Natural killer cell treated with Interleukin-12 subunit alpha and Interleukin-12 subunit beta and Interleukin-15 and Interleukin-18, amount 100 ng/mL, for 72 hours (primary cell): ENCODE data around the gene MMP2. TPM values are rescaled to one million over a fixed set of nuclear protein-coding genes. Genes with fewer than 3 reads are reported as not detected.

Source experiments
- ATAC-seq, 2 donors: fragments of 150-1000 bp; cut with Tn5 transposase in 1 of 2; sonication (Bioruptor Pico), chemical (Tn5 transposase) in 1 of 2; 2 replicates each; pipeline ENCODE4 v1.10.0; 2021
- DNase-seq: peaks from one replicate; pipeline ENCODE4 v3.0.0; 2022; ENCODE audit warnings: low spot score
- H3K27ac Mint-ChIP-seq, 2 donors: 1 replicate in 1 of 2; 2 replicates in 1 of 2; pipeline ENCODE4 v1.8.0; 2022; ENCODE audit warnings: mixed read lengths in 2 of 2, mild to moderate bottlenecking in 1 of 2, moderate library complexity in 1 of 2
- H3K27me3 Mint-ChIP-seq, 2 donors: 1 replicate in 1 of 2; 2 replicates in 1 of 2; pipeline ENCODE4 v1.8.0; 2022; ENCODE audit warnings: mixed read lengths in 2 of 2
- H3K36me3 Mint-ChIP-seq: one replicate; pipeline ENCODE4 v1.8.0; 2022; ENCODE audit warnings: mixed read lengths
- H3K4me1 Mint-ChIP-seq, 2 donors: 1 replicate in 1 of 2; 2 replicates in 1 of 2; pipeline ENCODE4 v1.8.0; 2022; ENCODE audit warnings: low read depth in 2 of 2, mixed read lengths in 2 of 2, mild to moderate bottlenecking in 1 of 2
- H3K4me3 Mint-ChIP-seq: one replicate; pipeline ENCODE4 v1.8.0; 2022; ENCODE audit warnings: mixed read lengths
- H3K9me3 Mint-ChIP-seq: 2 replicates; pipeline ENCODE4 v1.8.0; 2022; ENCODE audit warnings: mixed read lengths
- total RNA-seq, 2 donors: library from RNA; stranded (reverse); gene quantifications; one replicate each; pipeline ENCODE4 v1.2.3, GENCODE V29; 2022

Gene MMP2
- total RNA-seq, 2 donors from 2014 or later = not detected

DNA sequence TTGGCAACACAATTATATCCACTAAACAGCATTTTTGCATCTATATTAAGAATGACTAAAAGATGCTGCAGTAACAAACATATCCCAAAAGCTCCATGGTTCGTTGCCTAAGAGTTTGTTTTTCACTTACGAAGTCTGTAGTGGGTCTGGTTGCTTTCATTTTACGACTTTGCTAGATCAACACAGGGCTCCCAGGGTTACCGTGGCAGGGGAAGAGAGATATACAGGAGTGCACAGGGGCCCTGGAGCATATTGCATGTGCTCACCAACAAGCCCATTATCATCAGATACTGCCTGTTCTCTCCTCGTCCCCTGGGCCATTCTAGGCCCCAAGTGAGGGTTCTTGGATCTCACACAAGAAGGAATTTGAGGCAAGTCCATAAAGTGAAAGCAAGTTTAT lies 3.1 kb upstream of the MMP2 start:
- H3K9me3 Mint-ChIP-seq = no peaks in the 10 kb centered on the region
- H3K27ac Mint-ChIP-seq = no peak overlapping the region
- peaks cover 33 to 42% of the 10 kb centered on the region in 2 donors for H3K27me3 Mint-ChIP-seq
- H3K4me3 Mint-ChIP-seq = no peak overlapping the region
- DNase-seq = no peak
- H3K4me1 Mint-ChIP-seq = no peaks in the 10 kb centered on the region
- no peak for ATAC-seq
- no peaks in the 10 kb centered on the region for H3K36me3 Mint-ChIP-seq

DNA sequence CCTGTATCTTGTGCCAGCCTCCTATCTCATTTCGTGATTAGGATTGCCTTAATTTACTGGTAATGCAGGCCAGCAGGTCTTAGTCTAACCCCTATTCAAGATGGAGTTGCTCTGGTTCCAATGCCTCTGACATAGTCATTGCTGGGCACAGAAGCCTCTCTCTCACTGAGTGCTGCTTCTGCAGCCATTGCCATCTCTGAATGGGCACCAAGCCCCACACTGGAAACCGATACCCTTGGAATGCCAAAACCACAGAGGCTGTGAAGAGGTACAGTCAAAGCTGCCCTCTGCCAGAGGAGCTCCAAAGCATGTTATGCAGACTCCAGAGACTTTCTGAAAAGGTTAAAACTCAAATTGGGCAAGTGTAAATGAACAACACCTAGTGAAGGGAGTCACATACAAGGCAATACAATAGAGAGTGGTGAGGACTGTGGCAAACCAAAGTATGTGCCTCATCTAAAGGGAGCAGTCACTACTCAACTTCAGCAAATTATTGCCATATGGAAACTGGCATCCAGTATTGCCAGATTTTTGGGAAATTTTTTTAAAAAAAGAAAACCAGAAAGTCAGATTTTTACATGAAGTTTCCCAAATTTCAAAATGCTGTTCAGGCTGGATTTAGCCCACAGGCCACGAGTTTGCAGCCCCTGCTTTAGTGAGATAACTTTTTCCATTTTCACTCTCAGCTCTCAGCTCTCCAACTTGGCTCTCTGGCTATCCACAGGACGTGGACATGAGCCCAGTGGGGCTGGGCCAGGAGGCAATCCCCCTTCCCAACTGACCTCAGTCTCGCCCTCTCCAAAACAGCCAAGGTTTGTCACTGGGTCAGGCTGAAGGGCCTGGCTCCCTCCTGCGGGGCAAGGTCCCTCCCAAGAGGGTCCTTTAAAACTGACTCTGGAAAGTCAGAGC lies 2.1 kb upstream of the MMP2 start:
- DNase-seq (no peak), ATAC-seq (no peak)
- H3K4me3 Mint-ChIP-seq = no peak overlapping the region
- H3K9me3 Mint-ChIP-seq = no peaks in the 10 kb centered on the region
- no peak overlapping the region for H3K27ac Mint-ChIP-seq
- H3K27me3 Mint-ChIP-seq = peaks cover 33 to 38% of the 10 kb centered on the region in 2 donors
- no peaks in the 10 kb centered on the region for H3K4me1 Mint-ChIP-seq
- no peaks in the 10 kb centered on the region for H3K36me3 Mint-ChIP-seq

DNA sequence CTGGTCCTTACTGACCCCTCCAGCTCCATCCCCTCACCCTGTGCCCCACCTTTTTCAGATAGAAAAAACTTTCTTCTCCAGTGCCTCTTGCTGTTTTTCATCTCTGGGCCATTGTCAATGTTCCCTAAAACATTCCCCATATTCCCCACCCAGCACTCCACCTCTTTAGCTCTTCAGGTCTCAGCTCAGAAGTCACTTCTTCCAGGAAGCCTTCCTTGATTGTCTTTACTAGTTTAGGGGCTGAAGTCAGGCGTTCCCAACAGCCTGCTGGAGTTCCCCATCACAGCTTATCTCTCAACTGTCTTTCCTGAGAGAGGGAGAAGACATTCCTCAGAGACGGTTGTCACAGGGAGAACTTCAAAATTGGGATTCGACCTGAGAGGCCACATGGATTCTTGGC lies 1.3 kb upstream of the MMP2 start:
- H3K4me1 Mint-ChIP-seq = no peaks in the 10 kb centered on the region
- no peaks in the 10 kb centered on the region for H3K36me3 Mint-ChIP-seq
- ATAC-seq = no peak
- peaks cover 33 to 38% of the 10 kb centered on the region in 2 donors for H3K27me3 Mint-ChIP-seq
- no peak for DNase-seq
- no peak overlapping the region for H3K27ac Mint-ChIP-seq
- no peaks in the 10 kb centered on the region for H3K9me3 Mint-ChIP-seq
- no peak overlapping the region for H3K4me3 Mint-ChIP-seq

DNA sequence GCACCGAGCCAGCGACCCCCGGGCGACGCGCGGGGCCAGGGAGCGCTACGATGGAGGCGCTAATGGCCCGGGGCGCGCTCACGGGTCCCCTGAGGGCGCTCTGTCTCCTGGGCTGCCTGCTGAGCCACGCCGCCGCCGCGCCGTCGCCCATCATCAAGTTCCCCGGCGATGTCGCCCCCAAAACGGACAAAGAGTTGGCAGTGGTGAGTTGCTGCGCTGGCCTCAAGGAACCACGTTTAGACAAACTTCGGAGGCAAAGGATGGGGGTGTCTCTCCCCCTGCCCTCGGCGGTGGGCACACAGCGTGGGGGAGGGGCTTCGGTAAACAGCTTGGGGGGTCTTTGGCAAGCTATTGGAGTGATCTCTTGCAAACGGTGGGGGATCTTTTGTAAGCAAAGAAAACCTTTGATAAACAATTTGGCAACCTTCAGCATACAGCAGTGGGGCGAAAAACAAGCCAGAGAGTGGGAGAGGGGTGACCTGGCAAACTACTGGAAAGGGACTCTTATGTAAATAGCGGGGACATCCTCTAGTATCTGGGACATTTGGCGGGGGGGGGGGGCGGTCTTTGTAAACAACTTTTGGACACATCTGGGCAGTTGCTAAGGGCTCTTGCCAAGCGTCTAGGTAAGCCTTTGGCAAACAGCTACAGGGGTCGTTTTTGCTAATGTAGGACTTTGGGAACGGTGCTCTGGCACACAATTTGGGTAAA lies 587 bp downstream of the MMP2 start:
- Mint-ChIP-seq H3K27me3 (peaks cover 33 to 34% of the 10 kb centered on the region in 2 donors), H3K9me3 (no peaks in the 10 kb centered on the region), H3K4me3 (peak overlapping the region; percentile 9), H3K36me3 (no peaks in the 10 kb centered on the region), H3K4me1 (no peaks in the 10 kb centered on the region), H3K27ac (no peak overlapping the region)
- ATAC-seq (no peak), DNase-seq (no peak)

DNA sequence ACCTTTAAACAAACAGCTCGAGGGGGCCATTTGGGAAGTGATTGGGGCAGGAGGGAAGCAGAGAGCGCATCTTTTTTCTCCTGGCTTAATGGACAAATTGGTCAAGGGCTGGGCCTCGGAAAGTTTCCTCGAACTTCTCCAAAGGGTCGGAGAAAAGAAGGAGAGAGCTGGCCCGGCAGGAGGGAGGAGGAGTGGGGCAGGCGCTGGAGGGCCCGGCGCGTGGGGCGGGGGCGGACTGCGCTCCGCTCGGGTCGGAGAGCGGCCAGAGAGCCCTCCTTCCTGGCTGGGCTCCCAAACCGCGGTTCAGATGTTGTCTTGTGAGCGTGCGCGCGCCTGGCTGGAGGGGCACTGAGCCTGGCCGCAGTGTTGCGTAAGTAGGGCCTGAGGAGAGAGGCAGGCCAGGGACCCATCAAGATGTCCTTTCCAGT lies 1.2 kb downstream of the MMP2 start:
- DNase-seq (no peak), ATAC-seq (no peak)
- H3K27me3 Mint-ChIP-seq = peaks cover 33% of the 10 kb centered on the region in 2 donors
- H3K4me3 Mint-ChIP-seq = no peak overlapping the region
- H3K27ac Mint-ChIP-seq = no peak overlapping the region
- no peaks in the 10 kb centered on the region for H3K9me3 Mint-ChIP-seq
- no peaks in the 10 kb centered on the region for H3K4me1 Mint-ChIP-seq
- H3K36me3 Mint-ChIP-seq = no peaks in the 10 kb centered on the region

DNA sequence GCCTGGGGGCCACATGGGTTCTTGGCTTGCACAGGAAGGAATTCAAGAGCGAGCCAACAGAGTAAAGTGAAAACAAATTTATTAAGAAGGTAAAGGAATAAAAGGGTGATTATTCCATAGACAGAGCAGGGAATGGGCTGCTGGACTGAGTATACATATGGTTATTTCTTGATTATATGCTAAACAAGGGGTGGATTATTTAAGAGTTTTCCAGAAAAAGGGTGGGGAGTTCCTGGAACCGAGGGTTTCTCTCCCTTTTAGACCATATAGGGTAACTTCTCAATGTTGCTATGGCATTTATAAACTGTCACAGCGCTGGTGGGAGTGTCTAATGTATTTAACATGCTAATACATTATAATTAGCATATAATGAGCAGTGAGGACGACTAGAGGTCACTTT lies 2.0 kb downstream of the MMP2 start:
- Mint-ChIP-seq H3K4me3 (no peak overlapping the region), H3K27ac (no peak overlapping the region), H3K9me3 (no peaks in the 10 kb centered on the region), H3K27me3 (peaks cover 28 to 31% of the 10 kb centered on the region in 2 donors), H3K4me1 (no peaks in the 10 kb centered on the region), H3K36me3 (no peaks in the 10 kb centered on the region)
- ATAC-seq = no peak
- DNase-seq = no peak

DNA sequence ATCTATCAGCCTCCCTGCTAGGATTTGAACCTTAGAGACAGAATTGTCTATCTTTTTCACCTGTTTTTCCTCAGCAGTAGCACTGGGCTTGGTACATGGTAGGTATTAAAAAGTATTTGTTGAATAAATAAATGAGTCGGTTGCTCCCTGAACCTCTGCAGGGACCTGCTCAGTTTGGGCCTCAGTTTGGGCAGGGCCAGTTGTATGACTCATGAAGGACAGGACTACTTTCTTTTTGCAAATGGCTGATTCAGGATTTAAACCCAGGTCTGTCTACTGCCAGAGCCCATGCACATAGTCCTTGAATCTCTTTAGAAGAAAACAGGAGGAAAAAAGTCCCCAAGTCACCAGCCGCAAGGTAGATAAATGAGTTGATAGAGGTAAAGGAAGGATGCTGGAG lies 3.1 kb downstream of the MMP2 start:
- DNase-seq (no peak), ATAC-seq (no peak)
- Mint-ChIP-seq H3K4me1 (no peaks in the 10 kb centered on the region), H3K27ac (no peak overlapping the region), H3K9me3 (no peaks in the 10 kb centered on the region), H3K36me3 (no peaks in the 10 kb centered on the region), H3K4me3 (no peak overlapping the region), H3K27me3 (peaks cover 25 to 26% of the 10 kb centered on the region in 2 donors)

DNA sequence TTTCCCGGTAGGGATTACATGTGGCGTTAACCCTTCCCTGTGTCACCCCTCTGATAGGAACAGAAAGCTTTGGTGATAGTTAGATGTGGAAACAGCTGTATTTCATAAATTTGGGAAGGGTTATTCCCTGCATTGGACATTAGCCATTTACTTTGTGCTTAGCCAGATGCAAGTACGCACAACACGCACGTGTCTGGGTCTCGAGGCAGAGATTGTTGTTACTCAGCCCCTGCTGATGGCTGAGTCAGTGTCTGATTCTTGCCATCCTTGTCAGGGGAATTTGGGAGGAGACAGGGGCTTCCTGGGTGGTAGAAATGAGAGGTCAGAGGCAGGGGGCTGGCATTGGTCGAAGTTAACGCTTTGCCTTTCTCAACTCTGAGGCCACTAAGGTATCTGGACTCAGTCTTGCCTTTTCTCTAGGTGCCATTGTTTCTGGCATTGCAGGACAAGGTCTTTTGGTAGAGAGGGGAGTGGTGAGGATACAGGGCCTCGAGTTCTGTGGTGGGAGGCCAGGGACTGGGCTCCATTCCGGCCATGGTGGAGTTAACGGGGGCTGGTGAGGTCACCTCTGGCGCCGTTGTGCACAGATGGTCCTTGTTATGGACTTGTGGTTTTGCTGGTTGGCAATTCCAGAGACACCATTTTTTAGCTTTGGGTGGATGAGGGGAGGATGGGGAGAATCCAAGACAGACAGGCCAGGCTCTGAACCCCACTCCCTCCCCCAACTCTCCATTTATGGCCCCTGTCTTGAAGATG lies 8.2 kb downstream of the MMP2 start:
- H3K9me3 Mint-ChIP-seq = no peaks in the 10 kb centered on the region
- no peak overlapping the region for H3K27ac Mint-ChIP-seq
- H3K27me3 Mint-ChIP-seq = peaks cover 0 to 2% of the 10 kb centered on the region in 2 donors
- H3K36me3 Mint-ChIP-seq = no peaks in the 10 kb centered on the region
- no peak for DNase-seq
- ATAC-seq = no peak
- H3K4me3 Mint-ChIP-seq = no peak overlapping the region
- H3K4me1 Mint-ChIP-seq = no peaks in the 10 kb centered on the region

DNA sequence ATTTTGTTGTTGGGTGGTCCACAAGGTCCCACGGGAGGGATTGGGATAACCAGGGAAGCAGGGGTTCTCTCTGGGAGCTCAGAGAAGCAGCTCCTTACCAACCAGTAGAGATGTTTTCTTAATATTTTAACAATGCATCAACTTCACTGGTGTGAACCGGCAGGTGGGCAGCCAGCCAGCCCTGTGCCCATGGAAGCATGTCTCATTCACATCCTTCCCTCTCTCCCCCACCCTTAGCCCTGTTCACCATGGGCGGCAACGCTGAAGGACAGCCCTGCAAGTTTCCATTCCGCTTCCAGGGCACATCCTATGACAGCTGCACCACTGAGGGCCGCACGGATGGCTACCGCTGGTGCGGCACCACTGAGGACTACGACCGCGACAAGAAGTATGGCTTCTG lies 9.3 kb downstream of the MMP2 start:
- H3K27ac Mint-ChIP-seq = no peak overlapping the region

DNA sequence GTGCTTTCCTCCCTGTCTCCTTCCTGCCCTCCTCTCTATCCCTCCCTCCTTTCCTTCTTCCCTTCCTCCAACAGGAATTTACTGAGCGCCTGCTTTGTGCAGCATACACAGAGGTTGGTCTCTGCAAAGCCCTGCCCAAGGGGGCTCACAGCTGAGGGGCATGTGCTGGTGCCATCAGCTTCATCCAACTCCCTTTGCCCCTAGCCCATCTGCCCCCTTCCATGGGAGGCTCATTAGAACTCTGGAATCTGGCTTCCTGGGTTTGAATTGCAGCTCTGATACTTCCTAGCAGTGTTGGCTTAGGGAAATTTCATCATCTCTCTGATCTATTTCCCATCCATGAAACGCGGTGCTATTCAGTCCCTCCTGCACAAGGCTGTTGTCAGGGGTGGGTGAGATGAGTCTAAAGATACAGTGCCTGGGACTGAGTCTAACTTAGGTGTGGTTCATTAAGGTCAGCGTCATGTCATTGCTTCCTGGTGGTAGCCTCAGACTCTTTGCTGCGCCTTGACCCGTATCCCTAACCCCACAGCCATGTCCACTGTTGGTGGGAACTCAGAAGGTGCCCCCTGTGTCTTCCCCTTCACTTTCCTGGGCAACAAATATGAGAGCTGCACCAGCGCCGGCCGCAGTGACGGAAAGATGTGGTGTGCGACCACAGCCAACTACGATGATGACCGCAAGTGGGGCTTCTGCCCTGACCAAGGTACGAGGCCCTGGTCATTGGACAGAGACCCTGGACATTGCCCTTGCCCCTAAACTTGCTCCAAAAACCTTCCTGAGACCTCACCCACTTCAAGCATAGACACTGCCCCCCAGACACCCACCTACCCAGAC lies 10.3 kb downstream of the MMP2 start:
- H3K27ac Mint-ChIP-seq = peak overlapping the region in 1 of 2 donors; percentile 38
- H3K4me1 Mint-ChIP-seq = no peaks in the 10 kb centered on the region
- H3K4me3 Mint-ChIP-seq = no peak overlapping the region
- H3K36me3 Mint-ChIP-seq = no peaks in the 10 kb centered on the region
- no peaks in the 10 kb centered on the region for H3K9me3 Mint-ChIP-seq
- no peak for DNase-seq
- ATAC-seq = no peak
- H3K27me3 Mint-ChIP-seq = peaks cover 2 to 3% of the 10 kb centered on the region in 2 donors

More for the DNA sequence above, 9.3 kb downstream of the MMP2 start:
- Mint-ChIP-seq H3K4me3 (no peak overlapping the region), H3K36me3 (no peaks in the 10 kb centered on the region), H3K9me3 (no peaks in the 10 kb centered on the region), H3K4me1 (no peaks in the 10 kb centered on the region), H3K27me3 (peaks cover 0 to 2% of the 10 kb centered on the region in 2 donors)
- ATAC-seq (no peak), DNase-seq (no peak)

DNA sequence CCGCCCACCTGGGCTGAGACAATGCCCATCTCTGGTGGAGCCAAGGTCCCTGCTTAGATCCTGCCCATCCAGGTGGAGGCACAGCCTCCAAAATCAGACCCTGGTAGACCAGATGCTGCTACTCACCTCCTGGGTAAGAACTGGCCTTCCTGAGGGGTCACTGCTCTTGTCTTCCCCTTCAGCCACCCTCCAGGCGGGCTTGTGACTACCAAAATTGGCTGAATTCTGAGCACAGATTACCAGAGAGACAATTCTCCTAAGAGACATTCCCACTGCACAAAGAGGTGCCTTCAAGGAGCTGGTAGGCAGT lies 10.9 kb downstream of the MMP2 start:
- no peak for ATAC-seq
- no peak for DNase-seq
- Mint-ChIP-seq H3K9me3 (no peaks in the 10 kb centered on the region), H3K4me3 (no peak overlapping the region), H3K36me3 (no peaks in the 10 kb centered on the region), H3K27ac (no peak overlapping the region), H3K4me1 (no peaks in the 10 kb centered on the region), H3K27me3 (peaks cover 2 to 8% of the 10 kb centered on the region in 2 donors)

DNA sequence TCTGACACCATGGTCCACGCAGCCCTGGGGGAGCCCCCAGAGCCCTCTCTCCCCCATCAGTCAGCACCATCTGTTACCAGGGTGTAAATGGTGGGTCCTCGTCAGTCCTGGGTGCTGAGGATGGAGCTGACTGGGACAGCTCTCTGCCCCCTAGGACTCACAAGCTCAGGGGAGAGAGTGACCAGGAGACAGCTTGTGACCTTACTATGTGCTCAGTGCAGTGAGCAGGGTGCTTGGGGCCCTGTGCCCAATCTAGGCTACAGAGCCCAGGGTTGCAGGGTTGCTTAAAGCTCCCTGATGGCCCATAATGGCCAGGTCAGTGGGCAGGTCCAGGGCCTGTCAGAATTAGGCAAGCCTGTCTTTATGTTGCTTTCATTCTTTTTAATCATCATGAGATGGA lies 11.3 kb downstream of the MMP2 start:
- Mint-ChIP-seq H3K36me3 (no peaks in the 10 kb centered on the region), H3K4me1 (no peaks in the 10 kb centered on the region), H3K27ac (no peak overlapping the region), H3K9me3 (no peaks in the 10 kb centered on the region), H3K4me3 (no peak overlapping the region), H3K27me3 (peaks cover 2 to 8% of the 10 kb centered on the region in 2 donors)
- DNase-seq (no peak), ATAC-seq (peak in 1 of 2 donors; percentile 7)

DNA sequence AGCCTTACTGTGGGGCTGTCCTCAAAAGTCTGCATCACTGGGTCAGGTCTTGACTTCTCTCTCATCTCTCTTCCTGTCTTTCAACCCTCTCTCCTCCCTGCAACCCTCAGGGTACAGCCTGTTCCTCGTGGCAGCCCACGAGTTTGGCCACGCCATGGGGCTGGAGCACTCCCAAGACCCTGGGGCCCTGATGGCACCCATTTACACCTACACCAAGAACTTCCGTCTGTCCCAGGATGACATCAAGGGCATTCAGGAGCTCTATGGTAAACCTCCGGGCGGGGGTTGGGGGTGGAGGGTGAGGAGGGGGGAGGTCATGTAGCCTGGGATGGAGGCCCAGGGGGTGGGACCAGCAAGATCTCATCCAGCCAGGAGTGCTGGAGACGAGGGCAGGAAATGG lies 12.7 kb downstream of the MMP2 start:
- DNase-seq (no peak), ATAC-seq (no peak)
- Mint-ChIP-seq H3K4me1 (no peaks in the 10 kb centered on the region), H3K27me3 (peaks cover 2 to 8% of the 10 kb centered on the region in 2 donors), H3K9me3 (no peaks in the 10 kb centered on the region), H3K4me3 (no peak overlapping the region), H3K36me3 (no peaks in the 10 kb centered on the region), H3K27ac (no peak overlapping the region)
